SK-N-SH (cell line): ENCODE data around the gene SOX10. TPM values are rescaled to one million over a fixed set of nuclear protein-coding genes. Genes with fewer than 3 reads are reported as not detected.

Experiments used
- CTCF ChIA-PET: fragments of 300-600, 350-600 bp; formaldehyde crosslinking; extraction: SDS; loops from one replicate; lab custom pipeline; 2021; lab: Yijun Ruan, JAX
- POLR2A ChIA-PET: fragments of 350-600 bp; sonication (Branson Sonifier 250); formaldehyde crosslinking; extraction: SDS; loops from one replicate; lab custom pipeline; 2020; ENCODE audit warnings: antibody characterized with exemption, inconsistent platforms; lab: Yijun Ruan, JAX
- DNase-seq: peaks from one replicate; pipeline ENCODE4 v3.0.0; 2012
- H2AFZ ChIP-seq: fragments of 200-600 bp; sonication (generic); 2 replicates; pipeline ENCODE4 v1.8.1; 2016; ENCODE audit warnings: antibody characterized with exemption, mild to moderate bottlenecking, low read depth
- H3F3A ChIP-seq: fragments of 200-600 bp; sonication (generic); replicated peaks from 2 replicates; pipeline ENCODE3; 2016; ENCODE audit warnings: antibody characterized with exemption, mild to moderate bottlenecking; ENCODE audit not compliant: insufficient read depth
- H3K27ac ChIP-seq, 2 experiments: fragments of 200-500 bp in 1 of 2; fragments of 200-600 bp in 1 of 2; sonication (Bioruptor generic) in 1 of 2; sonication (generic), shearing (Covaris generic) in 1 of 2; 2 replicates each; pipeline versions ENCODE4 v1.5.1 to v1.6.1; 2014 to 2016; ENCODE audit warnings: low read depth in 2 of 2, inconsistent platforms in 1 of 2, low read length in 1 of 2, mild to moderate bottlenecking in 1 of 2, mixed read lengths in 1 of 2
- H3K27me3 ChIP-seq: fragments of 200-600 bp; sonication (generic), shearing (Covaris generic); 2 replicates; pipeline ENCODE4 v1.6.1; 2016; ENCODE audit warnings: mixed run types; ENCODE audit not compliant: insufficient read depth
- H3K36me3 ChIP-seq, 2 experiments: fragments of 200-500 bp in 1 of 2; fragments of 200-600 bp in 1 of 2; sonication (Bioruptor generic) in 1 of 2; sonication (generic) in 1 of 2; replicated peaks in 1 of 2; 2 replicates each; pipeline versions ENCODE3 to v1.5.1; 2014 to 2016; ENCODE audit warnings: low read length in 1 of 2, mild to moderate bottlenecking in 1 of 2; ENCODE audit not compliant: insufficient read depth in 2 of 2, control insufficient read depth in 1 of 2
- H3K4me1 ChIP-seq, 2 experiments: fragments of 200-500 bp in 1 of 2; fragments of 200-600 bp in 1 of 2; sonication (Bioruptor generic) in 1 of 2; sonication (generic), shearing (Covaris generic) in 1 of 2; 2 replicates each; pipeline versions ENCODE4 v1.5.1 to v1.6.1; 2014 to 2016; ENCODE audit warnings: low read depth in 1 of 2, low read length in 1 of 2, mixed run types in 1 of 2; ENCODE audit not compliant: insufficient read depth in 2 of 2, control insufficient read depth in 1 of 2
- H3K4me2 ChIP-seq: fragments of 200-600 bp; sonication (generic), shearing (Covaris generic); 2 replicates; pipeline ENCODE4 v1.6.1; 2017; ENCODE audit warnings: mixed run types
- H3K4me3 ChIP-seq, 2 experiments: fragments of 200-500 bp in 1 of 2; fragments of 200-600 bp in 1 of 2; sonication (Bioruptor generic) in 1 of 2; sonication (generic), shearing (Covaris generic) in 1 of 2; 2 replicates each; pipeline versions ENCODE4 v1.5.1 to v1.8.1; 2014 to 2016; ENCODE audit warnings: low read depth in 2 of 2, inconsistent platforms in 1 of 2, low read length in 1 of 2, mild to moderate bottlenecking in 1 of 2, mixed read lengths in 1 of 2, moderate library complexity in 1 of 2
- H3K79me2 ChIP-seq: fragments of 200-600 bp; sonication (generic); 2 replicates; pipeline ENCODE4 v1.8.1; 2017; ENCODE audit warnings: mild to moderate bottlenecking; ENCODE audit not compliant: insufficient read depth
- H3K9ac ChIP-seq: fragments of 200-600 bp; sonication (generic); 2 replicates; pipeline ENCODE4 v1.6.1; 2017; ENCODE audit warnings: mixed run types
- H3K9me2 ChIP-seq: fragments of 200-600 bp; sonication (generic); 2 replicates; pipeline ENCODE4 v1.6.1; 2017; ENCODE audit warnings: mixed run types
- H3K9me3 ChIP-seq: fragments of 200-600 bp; sonication (generic); 2 replicates; pipeline ENCODE4 v1.6.1; 2017; ENCODE audit warnings: mixed run types, mild to moderate bottlenecking, moderate library complexity
- H4K20me1 ChIP-seq: fragments of 200-600 bp; sonication (generic); 2 replicates; pipeline ENCODE4 v1.6.1; 2017; ENCODE audit warnings: mild to moderate bottlenecking, mixed run types; ENCODE audit not compliant: insufficient read depth
- CHD2 ChIP-seq: fragments of 150-350 bp; IDR thresholded peaks from 2 replicates; pipeline ENCODE4 v1.6.1; 2018; ENCODE audit warnings: low read length; ENCODE audit not compliant: partially characterized antibody
- EZH2phosphoT487 ChIP-seq: fragments of 200-600 bp; sonication (generic); IDR thresholded peaks from 2 replicates; pipeline ENCODE4 v1.6.1; 2017; ENCODE audit warnings: low read depth, mixed run types, mild to moderate bottlenecking, antibody characterized with exemption, moderate library complexity, borderline replicate concordance
- FOXM1 ChIP-seq: IDR thresholded peaks from 2 replicates; pipeline ENCODE4 v1.4.0; 2012; ENCODE audit warnings: low read depth, mild to moderate bottlenecking
- MAX ChIP-seq: IDR thresholded peaks from 2 replicates; pipeline ENCODE4 v1.4.0; 2012; ENCODE audit warnings: low read depth
- MXI1 ChIP-seq: IDR thresholded peaks from 2 replicates; pipeline ENCODE4 v1.6.1; 2012; ENCODE audit warnings: mild to moderate bottlenecking, low read depth, low read length, improper control_type of control experiment
- NFIC ChIP-seq: IDR thresholded peaks from 2 replicates; pipeline ENCODE4 v1.4.0; 2012; ENCODE audit warnings: borderline replicate concordance
- NRF1 ChIP-seq: IDR thresholded peaks from 2 replicates; pipeline ENCODE4 v1.6.1; 2012; ENCODE audit warnings: low read depth, mild to moderate bottlenecking, low read length
- RFX5 ChIP-seq: IDR thresholded peaks from 2 replicates; pipeline ENCODE4 v1.6.1; 2012; ENCODE audit warnings: mild to moderate bottlenecking, improper control_type of control experiment, low read length
- RXRA ChIP-seq: IDR thresholded peaks from 2 replicates; pipeline ENCODE4 v1.4.0; 2012; ENCODE audit warnings: low read depth, mild to moderate bottlenecking, borderline replicate concordance
- SMC3 ChIP-seq: IDR thresholded peaks from 2 replicates; pipeline ENCODE4 v1.6.1; 2012; ENCODE audit warnings: low read depth, low read length, improper control_type of control experiment
- WGBS: methylation state at CpG from one replicate; pipeline ENCODE4 v1.1.6; 2017; ENCODE audit warnings: low lambda C conversion rate; 5-methylcytosine and 5-hydroxymethylcytosine counted together
- polyA plus RNA-seq, 3 experiments: library from polyadenylated mRNA; depleted of rRNA; stranded (reverse); fragments of >200 nt; gene quantifications; 2 replicates each; pipeline ENCODE4 v1.2.3, GENCODE V29; 2012
- TF ChIP-seq, protein P1 (sequence below): IDR thresholded peaks from 2 replicates; pipeline ENCODE4; 2012
- TF ChIP-seq, protein P2 (sequence below): IDR thresholded peaks from 2 replicates; pipeline ENCODE4 v1.6.1; 2012; ENCODE audit warnings: mild to moderate bottlenecking, low read depth, low read length, moderate library complexity

Gene SOX10
- polyA plus RNA-seq, 1 of the 3 experiments (the other 2 are of a cell fraction) = not detected

GRCh38 chr22:38031491-38031890 is 47.1 kb upstream of the SOX10 start:
- WGBS = 90% methylated on average over 5 of the region's 12 CpGs
- TF ChIP-seq, protein P1, sequence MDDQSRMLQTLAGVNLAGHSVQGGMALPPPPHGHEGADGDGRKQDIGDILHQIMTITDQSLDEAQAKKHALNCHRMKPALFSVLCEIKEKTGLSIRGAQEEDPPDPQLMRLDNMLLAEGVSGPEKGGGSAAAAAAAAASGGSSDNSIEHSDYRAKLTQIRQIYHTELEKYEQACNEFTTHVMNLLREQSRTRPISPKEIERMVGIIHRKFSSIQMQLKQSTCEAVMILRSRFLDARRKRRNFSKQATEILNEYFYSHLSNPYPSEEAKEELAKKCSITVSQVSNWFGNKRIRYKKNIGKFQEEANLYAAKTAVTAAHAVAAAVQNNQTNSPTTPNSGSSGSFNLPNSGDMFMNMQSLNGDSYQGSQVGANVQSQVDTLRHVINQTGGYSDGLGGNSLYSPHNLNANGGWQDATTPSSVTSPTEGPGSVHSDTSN = no peak
- TF ChIP-seq NFIC (no peak), MXI1 (no peak), SMC3 (no peak), CHD2 (no peak), EZH2phosphoT487 (no peak), FOXM1 (no peak), RFX5 (no peak), MAX (no peak), NRF1 (no peak), RXRA (no peak)
- TF ChIP-seq, protein P2, sequence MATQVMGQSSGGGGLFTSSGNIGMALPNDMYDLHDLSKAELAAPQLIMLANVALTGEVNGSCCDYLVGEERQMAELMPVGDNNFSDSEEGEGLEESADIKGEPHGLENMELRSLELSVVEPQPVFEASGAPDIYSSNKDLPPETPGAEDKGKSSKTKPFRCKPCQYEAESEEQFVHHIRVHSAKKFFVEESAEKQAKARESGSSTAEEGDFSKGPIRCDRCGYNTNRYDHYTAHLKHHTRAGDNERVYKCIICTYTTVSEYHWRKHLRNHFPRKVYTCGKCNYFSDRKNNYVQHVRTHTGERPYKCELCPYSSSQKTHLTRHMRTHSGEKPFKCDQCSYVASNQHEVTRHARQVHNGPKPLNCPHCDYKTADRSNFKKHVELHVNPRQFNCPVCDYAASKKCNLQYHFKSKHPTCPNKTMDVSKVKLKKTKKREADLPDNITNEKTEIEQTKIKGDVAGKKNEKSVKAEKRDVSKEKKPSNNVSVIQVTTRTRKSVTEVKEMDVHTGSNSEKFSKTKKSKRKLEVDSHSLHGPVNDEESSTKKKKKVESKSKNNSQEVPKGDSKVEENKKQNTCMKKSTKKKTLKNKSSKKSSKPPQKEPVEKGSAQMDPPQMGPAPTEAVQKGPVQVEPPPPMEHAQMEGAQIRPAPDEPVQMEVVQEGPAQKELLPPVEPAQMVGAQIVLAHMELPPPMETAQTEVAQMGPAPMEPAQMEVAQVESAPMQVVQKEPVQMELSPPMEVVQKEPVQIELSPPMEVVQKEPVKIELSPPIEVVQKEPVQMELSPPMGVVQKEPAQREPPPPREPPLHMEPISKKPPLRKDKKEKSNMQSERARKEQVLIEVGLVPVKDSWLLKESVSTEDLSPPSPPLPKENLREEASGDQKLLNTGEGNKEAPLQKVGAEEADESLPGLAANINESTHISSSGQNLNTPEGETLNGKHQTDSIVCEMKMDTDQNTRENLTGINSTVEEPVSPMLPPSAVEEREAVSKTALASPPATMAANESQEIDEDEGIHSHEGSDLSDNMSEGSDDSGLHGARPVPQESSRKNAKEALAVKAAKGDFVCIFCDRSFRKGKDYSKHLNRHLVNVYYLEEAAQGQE = no peak
- Histone ChIP-seq H3K36me3 (no peaks in the 10 kb centered on the region), H3K27me3 (no peaks in the 10 kb centered on the region), H3K4me2 (no peak overlapping the region), H3F3A (no peaks in the 10 kb centered on the region), H3K4me3 (no peak overlapping the region), H4K20me1 (no peaks in the 10 kb centered on the region), H3K4me1 (peaks cover 0 to 4% of the 10 kb centered on the region in 2 experiments; a peak in 1 of 4 replicates), H3K27ac (no peak overlapping the region), H3K9me2 (no peaks in the 10 kb centered on the region), H3K9me3 (no peaks in the 10 kb centered on the region), H2AFZ (no peak overlapping the region), H3K79me2 (no peaks in the 10 kb centered on the region), H3K9ac (no peak overlapping the region)
- ChIA-PET CTCF (interaction anchor here (1.1 kb wide), 1 partner anchor 21 kb away, joined by 5 read pairs; no protein-coding TSS in a partner anchor), POLR2A (no interaction called here)
- no peak for DNase-seq
